ENCODE measurements around the gene PRCC.

PRCC gene

DNA sequence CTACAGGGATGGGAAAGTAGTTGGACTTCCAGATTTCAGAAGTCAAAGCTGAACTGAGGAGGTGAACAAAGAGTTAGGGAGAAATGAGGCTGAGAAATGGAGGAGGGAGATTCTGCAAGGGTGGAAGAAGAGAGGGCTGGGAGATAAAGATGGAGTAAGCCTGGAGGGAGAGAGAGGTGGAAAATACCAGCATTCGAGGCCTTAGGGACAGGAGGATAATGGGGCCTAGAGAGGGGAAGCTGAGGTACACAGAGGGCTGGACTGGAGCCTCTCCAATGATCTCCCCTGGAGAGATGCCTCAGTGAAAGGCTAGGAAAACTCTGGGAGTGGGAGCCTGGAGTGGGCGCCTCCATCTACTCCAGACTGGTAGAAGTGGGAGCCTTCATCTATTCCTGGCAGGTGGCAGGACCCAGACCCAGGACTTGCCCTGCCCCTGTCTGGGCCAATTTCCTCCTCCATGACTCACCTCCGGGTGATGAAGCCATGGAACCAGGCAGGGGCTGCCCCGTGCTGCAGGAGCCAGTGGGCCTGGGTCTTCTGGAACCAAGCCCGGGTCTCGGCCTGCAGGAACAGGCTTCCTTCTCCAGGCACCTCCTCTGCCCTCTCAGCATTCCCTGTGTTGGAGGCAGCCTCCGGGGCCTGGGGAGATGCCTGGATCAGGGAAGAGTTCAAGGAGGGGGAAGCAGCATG lies 47.4 kb downstream of the PRCC start:
- DNase-seq (ENCODE audit: low read depth), result no peak

DNA sequence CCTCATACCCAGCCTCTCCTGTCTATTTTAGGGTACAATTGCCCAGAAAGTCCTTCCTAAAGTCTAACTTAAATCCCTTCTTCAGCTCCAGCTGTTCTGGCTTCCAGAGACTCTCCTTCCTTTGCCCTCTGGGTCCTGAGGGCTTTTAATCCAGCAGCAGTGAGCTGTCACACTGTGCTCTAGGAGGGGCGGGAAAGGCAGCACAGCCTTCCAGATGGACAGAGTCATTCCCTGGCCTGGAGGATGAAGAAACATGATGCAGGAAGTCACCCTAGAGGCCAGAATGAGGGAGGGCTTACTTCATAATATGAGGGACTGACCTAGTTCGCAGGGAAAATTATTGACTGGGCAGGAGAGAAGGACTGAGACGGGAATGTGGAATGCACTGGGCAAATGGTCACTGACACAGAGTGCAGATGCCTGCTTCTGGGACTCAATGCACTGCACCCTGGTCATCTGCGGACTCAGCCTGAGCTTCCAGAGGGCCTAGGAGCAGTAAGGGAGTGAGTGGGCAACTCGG lies 48.0 kb downstream of the PRCC start:
- DNase-seq (ENCODE audit: low read depth), result no peak

- no peak for DNase-seq (ENCODE audit: low read depth)
Observed at GRCh38 chr1:156815961-156816422, 48.7 kb downstream of the PRCC start.

- DNase-seq (ENCODE audit: low read depth), result peak; percentile 73
Observed at GRCh38 chr1:156816561-156817328, 49.4 kb downstream of the PRCC start, which contains the start of gene SH2D2A. Gene SH2D2A, minus strand, starts transcription at chr1:156816848. Its CDS starts 140 bp downstream, at chr1:156816708.

- no peak for DNase-seq (ENCODE audit: low read depth)
Observed at GRCh38 chr1:156821801-156822200, 54.5 kb downstream of the PRCC start.

DNA sequence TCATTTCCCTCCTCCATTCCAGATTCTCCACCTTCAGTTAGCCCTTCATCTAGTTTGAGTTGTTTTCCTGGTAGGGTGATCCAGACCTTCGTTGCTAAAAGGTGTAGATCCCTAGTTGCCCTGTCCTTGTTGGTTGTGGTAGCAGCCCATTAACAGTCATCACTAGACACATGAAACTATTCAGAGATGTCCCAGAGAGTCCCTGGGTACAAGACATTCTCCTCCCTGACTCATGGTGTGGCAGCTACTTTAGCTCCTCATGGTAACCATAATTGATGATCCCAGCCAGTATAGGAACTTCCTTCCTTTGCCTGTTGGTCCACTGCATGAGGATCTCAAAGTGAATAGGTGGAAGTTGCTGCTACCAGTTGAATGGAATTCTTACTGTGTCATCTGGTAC lies 55.3 kb downstream of the PRCC start:
- no peak for DNase-seq (ENCODE audit: low read depth)

- no peak for DNase-seq (ENCODE audit: low read depth)
Observed at GRCh38 chr1:156823210-156823790, 56.0 kb downstream of the PRCC start.

DNA sequence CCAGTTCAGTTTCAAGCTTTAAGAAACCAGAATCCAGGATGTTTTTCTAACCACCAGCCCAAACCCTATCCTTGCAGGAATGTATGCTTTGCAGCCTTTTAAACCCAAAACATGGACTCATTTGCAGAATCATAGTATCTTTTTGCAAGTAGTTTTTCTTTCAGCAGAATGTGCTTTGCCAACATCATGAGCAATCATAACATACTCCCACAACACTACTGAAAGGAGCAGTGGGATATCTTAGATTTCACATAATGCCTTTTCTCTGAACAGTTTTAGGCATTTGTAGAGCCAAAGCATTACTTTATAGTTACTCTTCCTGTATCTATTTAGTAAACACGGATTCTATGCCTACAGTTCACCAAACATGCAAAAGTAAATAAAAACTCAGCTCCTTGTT lies 59.3 kb downstream of the PRCC start:
- DNase-seq (ENCODE audit: low read depth), result no peak

GRCh38 chr1:156828400-156829124 lies 61.2 kb downstream of the PRCC start:
- DNase-seq (ENCODE audit: low read depth), result no peak

DNA sequence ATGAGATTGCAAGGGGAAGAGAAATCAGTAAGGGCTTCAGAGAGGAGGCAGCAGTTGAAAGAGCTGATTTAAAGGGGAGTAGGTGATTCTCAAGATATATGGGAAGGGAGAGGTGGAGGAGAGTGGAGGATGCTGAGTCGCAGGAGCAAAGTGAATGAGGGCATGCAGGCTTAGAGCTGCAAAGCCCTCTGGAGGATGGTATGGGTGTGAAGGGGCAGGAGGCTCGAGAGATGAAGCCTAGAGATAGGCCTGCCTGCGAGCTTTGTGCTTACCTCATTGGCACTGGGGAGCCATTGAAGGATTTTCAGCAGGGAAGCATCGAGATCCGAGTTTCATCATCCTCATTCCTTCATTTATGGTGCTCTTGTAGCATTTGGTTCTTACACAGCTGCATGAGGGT lies 65.1 kb downstream of the PRCC start:
- no peak for DNase-seq (ENCODE audit: low read depth)

DNA sequence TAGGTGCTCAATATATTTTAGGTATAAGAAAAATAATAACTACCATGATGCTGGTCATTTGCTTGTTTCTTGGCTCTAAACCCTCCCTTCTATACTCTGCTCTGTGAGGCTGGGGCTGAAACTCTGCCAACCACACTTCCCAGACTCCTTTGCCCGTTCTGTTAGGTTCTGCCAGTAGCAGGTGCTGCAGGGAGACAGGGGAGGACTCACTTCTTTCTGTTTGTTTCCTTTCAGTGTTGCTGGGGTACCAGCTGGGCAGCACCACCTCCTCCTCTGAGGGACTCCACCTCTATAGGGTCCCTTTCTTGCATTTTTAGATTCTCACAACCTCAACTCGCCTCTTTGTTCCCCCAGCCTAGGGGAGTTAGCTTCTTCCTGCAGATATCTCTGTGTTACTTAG lies 66.3 kb downstream of the PRCC start:
- DNase-seq (ENCODE audit: low read depth), result no peak

DNA sequence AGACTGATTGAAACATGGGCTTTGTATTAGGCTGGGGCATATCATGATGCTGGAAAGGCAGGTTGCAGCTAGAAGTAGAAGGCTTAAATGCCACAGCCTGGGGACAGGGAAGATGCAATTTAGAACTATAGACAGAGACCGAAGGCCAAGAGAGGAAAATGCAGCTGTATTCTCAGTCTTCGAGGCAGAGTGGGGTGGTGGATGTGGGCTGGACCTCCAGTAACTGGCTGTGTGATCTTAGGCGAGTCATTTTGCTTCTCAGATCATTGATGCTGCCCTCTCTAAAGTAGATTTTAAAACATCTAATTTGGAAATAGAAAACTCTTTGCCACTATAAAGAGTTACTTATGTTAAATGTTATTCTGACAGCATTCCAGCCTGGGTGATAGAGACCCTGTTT lies 67.0 kb downstream of the PRCC start:
- no peak for DNase-seq (ENCODE audit: low read depth)

DNA sequence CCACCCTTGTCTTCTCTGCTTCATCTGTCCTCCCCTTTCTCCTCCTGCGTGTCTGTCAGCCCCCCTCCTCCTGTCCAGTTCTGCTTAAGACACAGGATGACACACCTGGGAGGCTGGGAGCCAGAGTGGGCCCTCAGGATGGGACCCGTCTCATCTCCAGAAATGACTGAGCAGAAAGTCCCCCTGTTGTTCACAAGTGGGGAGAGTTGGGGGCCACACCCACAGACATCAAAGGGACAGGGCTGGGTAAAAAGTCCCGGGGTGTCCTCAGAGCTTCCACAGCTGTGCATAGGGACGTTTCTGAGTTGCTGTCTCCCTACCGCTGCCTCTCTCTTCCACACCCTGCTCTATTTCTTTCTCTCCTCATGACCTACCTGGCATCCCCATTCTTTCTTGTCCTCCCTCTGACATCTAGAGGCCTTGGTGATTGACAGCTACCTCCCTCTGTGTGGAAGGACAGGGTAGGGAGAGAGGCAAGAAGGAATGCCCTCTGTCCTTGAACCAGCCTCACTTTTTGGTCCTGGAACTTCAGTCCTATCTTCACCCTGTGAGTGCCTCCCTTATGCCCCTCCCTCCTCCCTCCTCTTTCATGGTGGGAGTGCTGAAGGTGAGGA lies 68.8 kb downstream of the PRCC start:
- DNase-seq (ENCODE audit: low read depth), result no peak

DNA sequence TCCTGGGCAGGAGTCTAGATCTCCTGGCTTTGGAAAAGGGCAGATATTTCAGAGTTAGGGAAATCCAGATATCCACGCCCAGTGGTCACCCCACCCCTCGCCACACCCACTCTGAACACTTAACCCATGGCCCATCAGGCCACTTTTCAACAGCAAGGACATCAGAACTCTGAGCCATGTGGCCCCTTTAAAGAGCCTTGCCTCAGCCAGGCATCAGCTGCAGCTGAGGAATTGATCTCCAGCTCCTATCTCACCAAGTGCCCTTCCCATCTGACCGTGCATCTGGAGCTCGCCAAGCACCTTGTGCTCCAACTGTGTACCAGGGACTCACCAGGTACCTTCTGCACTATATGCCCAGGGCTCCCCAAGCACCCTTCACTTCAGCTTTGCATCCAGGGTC lies 69.6 kb downstream of the PRCC start:
- DNase-seq (ENCODE audit: low read depth), result no peak

DNA sequence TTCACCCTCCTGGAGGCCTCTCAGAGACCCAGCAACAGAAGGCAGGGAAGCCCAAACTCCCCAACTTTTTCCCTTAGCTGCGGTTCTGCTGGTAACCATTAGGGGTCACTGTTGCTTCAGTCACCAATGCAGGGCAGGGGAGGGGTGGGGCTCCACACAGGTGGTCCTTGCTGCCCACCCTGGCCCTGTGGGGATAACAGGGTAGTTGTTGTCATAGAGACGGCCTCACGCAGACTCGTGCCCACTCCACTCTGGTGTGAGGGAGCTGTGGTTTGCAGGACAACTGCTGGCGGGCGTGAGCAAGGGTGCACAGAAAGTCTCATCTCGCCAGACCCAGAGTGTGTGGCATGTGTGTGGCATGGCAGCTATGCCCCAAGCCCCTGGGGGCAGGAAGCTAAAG lies 71.6 kb downstream of the PRCC start:
- DNase-seq (ENCODE audit: low read depth), result no peak

- no peak for DNase-seq (ENCODE audit: low read depth)
Observed at GRCh38 chr1:156839426-156840109, 72.2 kb downstream of the PRCC start.

GRCh38 chr1:156840186-156840897 lies 73.0 kb downstream of the PRCC start:
- no peak for DNase-seq (ENCODE audit: low read depth)

DNA sequence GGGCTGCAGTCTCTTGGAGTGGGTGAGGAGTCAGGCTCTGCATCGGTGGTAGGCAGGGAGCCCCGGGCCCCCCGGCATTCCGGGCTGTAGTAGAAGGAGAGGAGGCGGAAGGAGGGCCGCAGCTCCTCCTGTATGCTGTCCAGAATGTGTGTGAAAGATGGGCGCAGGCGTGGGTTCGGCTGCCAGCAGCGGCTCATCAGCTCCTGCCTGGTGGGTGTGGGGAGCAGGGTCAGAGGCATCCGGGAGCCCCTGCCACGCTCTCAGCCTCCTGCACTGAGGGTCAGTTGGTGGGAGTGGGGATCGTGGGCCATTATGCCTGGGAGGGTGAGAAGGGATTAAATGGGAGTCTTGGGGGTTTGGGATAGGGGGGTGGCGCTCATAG lies 73.6 kb downstream of the PRCC start:
- no peak for DNase-seq (ENCODE audit: low read depth)

- no peak for DNase-seq (ENCODE audit: low read depth)
Observed at GRCh38 chr1:156841295-156841855, 74.0 kb downstream of the PRCC start.

- DNase-seq (ENCODE audit: low read depth), result no peak
Observed at GRCh38 chr1:156842618-156843300, 75.4 kb downstream of the PRCC start.

Data from stimulated activated CD8-positive, alpha-beta memory T cell treated with anti-CD3 and anti-CD28 coated beads, Interleukin-15, amount 100 ng/mL, for 24 hours (primary cell).